ENCODE measurements around the gene WFDC1. TPM values are rescaled to one million over a fixed set of nuclear protein-coding genes. Genes with fewer than 3 reads are reported as not detected.

Gene WFDC1
- total RNA-seq, 2 donors from 2014 or later = not detected

GRCh38 chr16:84344781-84345180 is 50.1 kb downstream of the WFDC1 start:
- ATAC-seq = no peak
- H3K27ac Mint-ChIP-seq = no peak overlapping the region
- H3K36me3 Mint-ChIP-seq (ENCODE audit: low read depth) = no peaks in the 10 kb centered on the region
- H3K4me1 Mint-ChIP-seq = no peaks in the 10 kb centered on the region
- DNase-seq = no peak
- peaks cover 18% of the 10 kb centered on the region for H3K27me3 Mint-ChIP-seq
- no peaks in the 10 kb centered on the region for H3K9me3 ChIP-seq (ENCODE audit: control insufficient read depth, low read length, poor library complexity, severe bottlenecking)
- no peak overlapping the region for H3K4me3 Mint-ChIP-seq

GRCh38 chr16:84347161-84347560 is 52.5 kb downstream of the WFDC1 start:
- Mint-ChIP-seq H3K27ac (no peak overlapping the region), H3K4me1 (peaks cover 2% of the 10 kb centered on the region)
- no peaks in the 10 kb centered on the region for H3K9me3 ChIP-seq (ENCODE audit: control insufficient read depth, low read length, poor library complexity, severe bottlenecking)

GRCh38 chr16:84348386-84348888 is 53.8 kb downstream of the WFDC1 start:
- no peaks in the 10 kb centered on the region for H3K9me3 ChIP-seq (ENCODE audit: control insufficient read depth, low read length, poor library complexity, severe bottlenecking)
- Mint-ChIP-seq H3K4me3 (no peak overlapping the region), H3K27me3 (peaks cover 28% of the 10 kb centered on the region), H3K27ac (no peak overlapping the region), H3K4me1 (peaks cover 2% of the 10 kb centered on the region), H3K36me3 (ENCODE audit: low read depth) (no peaks in the 10 kb centered on the region)
- DNase-seq (no peak), ATAC-seq (no peak)

More at GRCh38 chr16:84347161-84347560, 52.5 kb downstream of the WFDC1 start:
- no peak overlapping the region for H3K4me3 Mint-ChIP-seq
- DNase-seq (no peak), ATAC-seq (no peak)
- H3K27me3 Mint-ChIP-seq = peaks cover 24% of the 10 kb centered on the region
- H3K36me3 Mint-ChIP-seq (ENCODE audit: low read depth) = no peaks in the 10 kb centered on the region

- H3K4me3 Mint-ChIP-seq = no peak overlapping the region
- H3K9me3 ChIP-seq (ENCODE audit: control insufficient read depth, low read length, poor library complexity, severe bottlenecking) = no peaks in the 10 kb centered on the region
- DNase-seq = no peak
- peaks cover 2% of the 10 kb centered on the region for H3K4me1 Mint-ChIP-seq
- H3K27ac Mint-ChIP-seq = no peak overlapping the region
- H3K36me3 Mint-ChIP-seq (ENCODE audit: low read depth) = no peaks in the 10 kb centered on the region
- no peak for ATAC-seq
- peaks cover 28% of the 10 kb centered on the region for H3K27me3 Mint-ChIP-seq
Observed at GRCh38 chr16:84349862-84350684, 55.4 kb downstream of the WFDC1 start.

- Mint-ChIP-seq H3K27ac (no peak overlapping the region), H3K4me1 (peaks cover 2% of the 10 kb centered on the region), H3K4me3 (no peak overlapping the region), H3K36me3 (ENCODE audit: low read depth) (no peaks in the 10 kb centered on the region), H3K27me3 (peaks cover 28% of the 10 kb centered on the region)
- no peak for DNase-seq
- H3K9me3 ChIP-seq (ENCODE audit: control insufficient read depth, low read length, poor library complexity, severe bottlenecking) = no peaks in the 10 kb centered on the region
- ATAC-seq = no peak
Observed at GRCh38 chr16:84350685-84351400, 56.2 kb downstream of the WFDC1 start.

GRCh38 chr16:84351630-84352029 is 57.0 kb downstream of the WFDC1 start:
- H3K9me3 ChIP-seq (ENCODE audit: control insufficient read depth, low read length, poor library complexity, severe bottlenecking) = no peaks in the 10 kb centered on the region
- Mint-ChIP-seq H3K27ac (no peak overlapping the region), H3K4me3 (no peak overlapping the region), H3K36me3 (ENCODE audit: low read depth) (no peaks in the 10 kb centered on the region), H3K27me3 (peaks cover 25% of the 10 kb centered on the region), H3K4me1 (peaks cover 2% of the 10 kb centered on the region)
- ATAC-seq (no peak), DNase-seq (no peak)

GRCh38 chr16:84354306-84354705 is 59.6 kb downstream of the WFDC1 start:
- H3K27ac Mint-ChIP-seq = no peak overlapping the region
- H3K4me1 Mint-ChIP-seq = peaks cover 7% of the 10 kb centered on the region
- DNase-seq (no peak), ATAC-seq (no peak)
- peaks cover 21% of the 10 kb centered on the region for H3K27me3 Mint-ChIP-seq
- no peaks in the 10 kb centered on the region for H3K36me3 Mint-ChIP-seq (ENCODE audit: low read depth)
- no peaks in the 10 kb centered on the region for H3K9me3 ChIP-seq (ENCODE audit: control insufficient read depth, low read length, poor library complexity, severe bottlenecking)
- H3K4me3 Mint-ChIP-seq = no peak overlapping the region

- no peak overlapping the region for H3K4me3 Mint-ChIP-seq
- H3K9me3 ChIP-seq (ENCODE audit: control insufficient read depth, low read length, poor library complexity, severe bottlenecking) = no peaks in the 10 kb centered on the region
- H3K27me3 Mint-ChIP-seq = peaks cover 14% of the 10 kb centered on the region
- no peak for ATAC-seq
- no peak for DNase-seq
- no peaks in the 10 kb centered on the region for H3K36me3 Mint-ChIP-seq (ENCODE audit: low read depth)
- H3K4me1 Mint-ChIP-seq = peaks cover 7% of the 10 kb centered on the region
- H3K27ac Mint-ChIP-seq = no peak overlapping the region
Observed at GRCh38 chr16:84355149-84355548, 60.5 kb downstream of the WFDC1 start.

- Mint-ChIP-seq H3K36me3 (ENCODE audit: low read depth) (no peaks in the 10 kb centered on the region), H3K4me1 (peaks cover 10% of the 10 kb centered on the region), H3K27me3 (peaks cover 12% of the 10 kb centered on the region), H3K4me3 (no peak overlapping the region), H3K27ac (no peak overlapping the region)
- ATAC-seq (no peak), DNase-seq (no peak)
- no peaks in the 10 kb centered on the region for H3K9me3 ChIP-seq (ENCODE audit: control insufficient read depth, low read length, poor library complexity, severe bottlenecking)
Observed at GRCh38 chr16:84356176-84356575, 61.5 kb downstream of the WFDC1 start.

- no peak overlapping the region for H3K27ac Mint-ChIP-seq
- H3K4me3 Mint-ChIP-seq = no peak overlapping the region
- ATAC-seq (no peak), DNase-seq (no peak)
- peaks cover 12% of the 10 kb centered on the region for H3K27me3 Mint-ChIP-seq
- no peaks in the 10 kb centered on the region for H3K36me3 Mint-ChIP-seq (ENCODE audit: low read depth)
- peaks cover 10% of the 10 kb centered on the region for H3K4me1 Mint-ChIP-seq
- no peaks in the 10 kb centered on the region for H3K9me3 ChIP-seq (ENCODE audit: control insufficient read depth, low read length, poor library complexity, severe bottlenecking)
Observed at GRCh38 chr16:84356591-84357116, 62.0 kb downstream of the WFDC1 start.

GRCh38 chr16:84357191-84357651 is 62.5 kb downstream of the WFDC1 start:
- H3K9me3 ChIP-seq (ENCODE audit: control insufficient read depth, low read length, poor library complexity, severe bottlenecking) = no peaks in the 10 kb centered on the region
- DNase-seq (no peak), ATAC-seq (peak; percentile 25)
- H3K4me1 Mint-ChIP-seq = peaks cover 10% of the 10 kb centered on the region
- H3K4me3 Mint-ChIP-seq = no peak overlapping the region
- no peaks in the 10 kb centered on the region for H3K36me3 Mint-ChIP-seq (ENCODE audit: low read depth)
- peaks cover 12% of the 10 kb centered on the region for H3K27me3 Mint-ChIP-seq
- no peak overlapping the region for H3K27ac Mint-ChIP-seq

GRCh38 chr16:84358601-84359295 is 64.1 kb downstream of the WFDC1 start:
- Mint-ChIP-seq H3K4me1 (peaks cover 10% of the 10 kb centered on the region), H3K4me3 (no peak overlapping the region), H3K27ac (peak overlapping the region; percentile 56), H3K27me3 (peaks cover 14% of the 10 kb centered on the region), H3K36me3 (ENCODE audit: low read depth) (no peaks in the 10 kb centered on the region)
- DNase-seq (no peak), ATAC-seq (no peak)
- no peaks in the 10 kb centered on the region for H3K9me3 ChIP-seq (ENCODE audit: control insufficient read depth, low read length, poor library complexity, severe bottlenecking)

- H3K36me3 Mint-ChIP-seq (ENCODE audit: low read depth) = peaks cover under 1% of the 10 kb centered on the region
- ATAC-seq = no peak
- peaks cover 18% of the 10 kb centered on the region for H3K27me3 Mint-ChIP-seq
- no peak for DNase-seq
- H3K27ac Mint-ChIP-seq = no peak overlapping the region
- no peak overlapping the region for H3K4me3 Mint-ChIP-seq
- no peaks in the 10 kb centered on the region for H3K9me3 ChIP-seq (ENCODE audit: control insufficient read depth, low read length, poor library complexity, severe bottlenecking)
- H3K4me1 Mint-ChIP-seq = peaks cover 10% of the 10 kb centered on the region
Observed at GRCh38 chr16:84359326-84359725, 64.6 kb downstream of the WFDC1 start.
